GM20000 (cell line): ENCODE results near the gene CUBN.
"Not testable (repeated sequence)": the region's sequence is repeated elsewhere in the genome, so short reads cannot be mapped to it uniquely, and the experiment has no call there.

Source experiments
- DNase-seq: peaks from one replicate; pipeline ENCODE4 v3.0.0; 2012; ENCODE audit warnings: low spot score
- TF ChIP-seq, protein P1 (sequence below): IDR thresholded peaks from 2 replicates; pipeline ENCODE4 v1.5.1; 2012; ENCODE audit warnings: mild to moderate bottlenecking, control low read depth; ENCODE audit errors: extremely low read depth, missing control alignments

Gene CUBN

GRCh38 chr10:17116193-17116592, 13.4 kb downstream of the CUBN start:
- TF ChIP-seq, protein P1, sequence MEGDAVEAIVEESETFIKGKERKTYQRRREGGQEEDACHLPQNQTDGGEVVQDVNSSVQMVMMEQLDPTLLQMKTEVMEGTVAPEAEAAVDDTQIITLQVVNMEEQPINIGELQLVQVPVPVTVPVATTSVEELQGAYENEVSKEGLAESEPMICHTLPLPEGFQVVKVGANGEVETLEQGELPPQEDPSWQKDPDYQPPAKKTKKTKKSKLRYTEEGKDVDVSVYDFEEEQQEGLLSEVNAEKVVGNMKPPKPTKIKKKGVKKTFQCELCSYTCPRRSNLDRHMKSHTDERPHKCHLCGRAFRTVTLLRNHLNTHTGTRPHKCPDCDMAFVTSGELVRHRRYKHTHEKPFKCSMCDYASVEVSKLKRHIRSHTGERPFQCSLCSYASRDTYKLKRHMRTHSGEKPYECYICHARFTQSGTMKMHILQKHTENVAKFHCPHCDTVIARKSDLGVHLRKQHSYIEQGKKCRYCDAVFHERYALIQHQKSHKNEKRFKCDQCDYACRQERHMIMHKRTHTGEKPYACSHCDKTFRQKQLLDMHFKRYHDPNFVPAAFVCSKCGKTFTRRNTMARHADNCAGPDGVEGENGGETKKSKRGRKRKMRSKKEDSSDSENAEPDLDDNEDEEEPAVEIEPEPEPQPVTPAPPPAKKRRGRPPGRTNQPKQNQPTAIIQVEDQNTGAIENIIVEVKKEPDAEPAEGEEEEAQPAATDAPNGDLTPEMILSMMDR = no peak
- no peak for DNase-seq

GRCh38 chr10:17115683-17116082, 13.9 kb downstream of the CUBN start:
- TF ChIP-seq, protein P1 = no peak
- DNase-seq = no peak

GRCh38 chr10:17114878-17115444, 14.7 kb downstream of the CUBN start:
- not testable (repeated sequence) for DNase-seq

- DNase-seq = no peak
- TF ChIP-seq, protein P1 = no peak
Measured at GRCh38 chr10:17113889-17114540, 15.6 kb downstream of the CUBN start.

DNA sequence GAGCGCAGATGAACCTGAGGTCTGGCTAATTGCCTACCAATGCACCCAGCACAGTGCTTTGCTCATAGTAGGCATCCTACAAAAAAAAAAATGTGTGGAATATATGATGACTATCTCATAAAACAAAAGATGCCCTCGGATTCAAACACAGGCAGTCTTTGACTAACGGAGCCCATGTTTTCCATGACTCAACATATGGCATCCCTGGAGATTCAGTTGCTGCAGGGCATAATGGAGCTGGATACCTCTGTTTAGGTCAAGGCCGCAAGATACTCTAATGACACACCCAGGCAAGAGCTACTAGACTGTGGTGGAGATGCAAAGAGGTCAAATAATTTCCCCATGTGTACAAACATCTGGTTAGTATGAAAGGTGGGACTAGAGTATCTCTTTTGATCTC, 16.3 kb downstream of the CUBN start:
- DNase-seq = no peak
- TF ChIP-seq, protein P1 = no peak

GRCh38 chr10:17112566-17112965, 17.0 kb downstream of the CUBN start:
- DNase-seq = no peak
- TF ChIP-seq, protein P1 = no peak

DNA sequence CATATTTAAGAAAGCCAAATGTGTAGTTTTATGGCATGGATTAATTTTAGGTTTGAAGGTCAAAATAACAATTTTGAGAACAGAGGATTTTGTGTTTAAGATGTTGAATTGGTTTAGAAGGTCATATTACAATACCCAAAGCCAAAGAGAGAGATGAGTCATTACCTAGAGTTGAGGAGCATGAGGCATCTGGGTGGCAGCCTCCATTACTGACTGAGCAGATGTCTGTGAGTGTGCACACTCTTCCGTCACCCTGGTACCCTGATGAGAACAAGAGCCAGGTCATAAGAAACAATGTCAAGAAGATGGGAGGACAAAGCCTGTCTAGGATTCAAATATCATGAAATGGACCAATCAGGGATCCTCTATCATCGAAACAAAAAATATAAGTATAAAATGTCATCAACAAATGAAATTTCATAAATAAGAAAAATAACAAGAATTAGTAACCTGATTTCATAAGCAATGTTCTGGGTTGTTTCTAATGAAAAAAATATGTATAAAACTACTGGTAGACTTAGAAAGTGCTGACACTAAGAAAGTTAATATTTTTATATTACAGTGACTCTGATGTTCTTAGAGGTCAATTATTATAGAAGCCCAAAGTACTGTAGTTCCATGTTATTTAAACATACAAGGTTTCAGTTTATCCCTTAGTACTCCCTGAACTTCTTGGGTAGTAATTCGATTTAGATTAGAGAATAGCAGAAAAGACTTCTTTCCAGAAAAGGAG, 20.0 kb downstream of the CUBN start:
- no peak for DNase-seq
- TF ChIP-seq, protein P1 = no peak
